Type B pancreatic cell (in vitro differentiated cells): Measurements from ENCODE around the gene DAPK2. TPM values are rescaled to one million over a fixed set of nuclear protein-coding genes. Genes with fewer than 3 reads are reported as not detected.
A peak's percentile ranks its signal among the peaks of the same experiment; 100 is the strongest.

ENCODE experiments used
- DNase-seq: peaks from one replicate; pipeline ENCODE4 v3.0.0; 2021; ENCODE audit warnings: mixed read lengths; ENCODE audit not compliant: unreplicated experiment; ENCODE audit errors: extremely low spot score
- H3K27ac Mint-ChIP-seq: 2 replicates; pipeline ENCODE4 v1.8.0; 2021; ENCODE audit warnings: mild to moderate bottlenecking, mixed read lengths
- H3K27me3 Mint-ChIP-seq: 2 replicates; pipeline ENCODE4 v1.8.0; 2021; ENCODE audit warnings: mixed read lengths
- H3K36me3 Mint-ChIP-seq: 2 replicates; pipeline ENCODE4 v1.8.0; 2021; ENCODE audit warnings: mixed read lengths
- H3K4me1 Mint-ChIP-seq: one replicate; pipeline ENCODE4 v1.8.0; 2021; ENCODE audit warnings: mixed read lengths; ENCODE audit not compliant: unreplicated experiment
- H3K4me3 Mint-ChIP-seq: 2 replicates; pipeline ENCODE4 v1.8.0; 2021; ENCODE audit warnings: mild to moderate bottlenecking, mixed read lengths
- H3K9me3 Mint-ChIP-seq: 2 replicates; pipeline ENCODE4 v1.8.0; 2021; ENCODE audit warnings: mixed read lengths
- total RNA-seq: library from RNA; stranded (reverse); gene quantifications from 2 replicates; pipeline ENCODE4 v1.2.1, GENCODE V29; 2021; ENCODE audit warnings: low replicate concordance
- TF ChIP-seq, protein P1 (sequence below): fragments of 200-600 bp; sonication (generic); conservative IDR thresholded peaks from 2 replicates; pipeline ENCODE4 v1.5.0; 2021; ENCODE audit warnings: antibody characterized with exemption, mild to moderate bottlenecking

The DAPK2 gene
- total RNA-seq, 1 donor from 2014 or later, result 5.0 TPM

- Mint-ChIP-seq H3K27ac (peak overlapping the region; percentile 72), H3K9me3 (no peaks in the 10 kb centered on the region), H3K4me1 (peaks cover 14% of the 10 kb centered on the region), H3K27me3 (no peaks in the 10 kb centered on the region), H3K4me3 (no peak overlapping the region), H3K36me3 (no peaks in the 10 kb centered on the region)
- TF ChIP-seq, protein P1, sequence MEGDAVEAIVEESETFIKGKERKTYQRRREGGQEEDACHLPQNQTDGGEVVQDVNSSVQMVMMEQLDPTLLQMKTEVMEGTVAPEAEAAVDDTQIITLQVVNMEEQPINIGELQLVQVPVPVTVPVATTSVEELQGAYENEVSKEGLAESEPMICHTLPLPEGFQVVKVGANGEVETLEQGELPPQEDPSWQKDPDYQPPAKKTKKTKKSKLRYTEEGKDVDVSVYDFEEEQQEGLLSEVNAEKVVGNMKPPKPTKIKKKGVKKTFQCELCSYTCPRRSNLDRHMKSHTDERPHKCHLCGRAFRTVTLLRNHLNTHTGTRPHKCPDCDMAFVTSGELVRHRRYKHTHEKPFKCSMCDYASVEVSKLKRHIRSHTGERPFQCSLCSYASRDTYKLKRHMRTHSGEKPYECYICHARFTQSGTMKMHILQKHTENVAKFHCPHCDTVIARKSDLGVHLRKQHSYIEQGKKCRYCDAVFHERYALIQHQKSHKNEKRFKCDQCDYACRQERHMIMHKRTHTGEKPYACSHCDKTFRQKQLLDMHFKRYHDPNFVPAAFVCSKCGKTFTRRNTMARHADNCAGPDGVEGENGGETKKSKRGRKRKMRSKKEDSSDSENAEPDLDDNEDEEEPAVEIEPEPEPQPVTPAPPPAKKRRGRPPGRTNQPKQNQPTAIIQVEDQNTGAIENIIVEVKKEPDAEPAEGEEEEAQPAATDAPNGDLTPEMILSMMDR, result no peak
- DNase-seq, result no peak
Observed at GRCh38 chr15:63986185-63986680, 60.1 kb downstream of the DAPK2 start.

DNA sequence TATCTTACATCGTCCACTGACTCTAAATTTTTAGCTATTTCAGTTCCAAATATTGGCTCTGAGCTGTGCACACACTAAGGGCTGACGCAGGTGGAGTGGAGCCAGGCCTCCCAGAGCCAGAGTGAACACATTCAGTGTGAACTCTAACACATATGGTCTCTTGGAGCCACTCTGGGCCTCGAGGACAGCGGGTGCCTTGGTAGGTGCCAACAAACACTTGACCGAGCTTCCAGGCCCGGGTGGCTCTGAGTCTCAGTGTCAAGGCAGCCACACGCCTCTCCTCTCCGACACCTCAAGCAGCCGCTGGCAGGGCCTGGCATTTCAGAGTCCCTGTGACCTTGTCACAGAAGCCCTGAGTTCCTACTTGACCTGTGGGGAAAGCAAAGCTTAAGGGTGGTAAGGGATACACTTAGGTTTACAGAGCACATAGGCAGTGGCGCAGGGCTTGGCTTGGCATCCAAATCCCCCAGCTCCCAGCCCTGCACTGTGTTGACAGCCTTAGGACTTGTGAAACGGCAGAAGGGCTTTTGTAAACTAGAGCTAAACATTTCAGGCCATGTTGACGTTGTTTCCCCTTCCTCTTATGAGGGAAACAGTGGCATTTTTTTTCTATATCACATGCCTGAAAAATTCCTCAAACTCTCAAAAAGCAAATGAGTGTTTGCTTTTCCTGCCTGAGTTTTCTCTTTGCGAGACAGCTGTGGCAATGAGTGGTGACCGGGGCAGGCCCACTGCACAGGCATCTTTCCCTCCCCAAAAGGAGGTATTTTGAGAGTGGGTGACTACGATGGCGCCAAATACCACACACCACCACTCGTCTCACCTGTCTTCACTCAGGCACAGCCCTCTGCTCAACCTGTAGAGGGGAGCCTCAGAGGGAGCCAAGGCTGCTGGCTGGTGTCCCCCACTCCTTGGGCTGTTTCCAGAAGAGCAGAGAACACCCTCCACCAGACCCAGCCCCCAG is 60.8 kb downstream of the DAPK2 start:
- DNase-seq, result no peak
- H3K27ac Mint-ChIP-seq, result no peak overlapping the region
- TF ChIP-seq, protein P1, result no peak
- H3K27me3 Mint-ChIP-seq, result no peaks in the 10 kb centered on the region
- peaks cover 13% of the 10 kb centered on the region for H3K4me1 Mint-ChIP-seq
- H3K36me3 Mint-ChIP-seq, result no peaks in the 10 kb centered on the region
- no peak overlapping the region for H3K4me3 Mint-ChIP-seq
- no peaks in the 10 kb centered on the region for H3K9me3 Mint-ChIP-seq

GRCh38 chr15:63984331-63984730 is 62.0 kb downstream of the DAPK2 start:
- peaks cover 14% of the 10 kb centered on the region for H3K4me1 Mint-ChIP-seq
- H3K4me3 Mint-ChIP-seq, result no peak overlapping the region
- DNase-seq, result no peak
- H3K27ac Mint-ChIP-seq, result no peak overlapping the region
- TF ChIP-seq, protein P1, result no peak
- H3K9me3 Mint-ChIP-seq, result no peaks in the 10 kb centered on the region
- no peaks in the 10 kb centered on the region for H3K36me3 Mint-ChIP-seq
- no peaks in the 10 kb centered on the region for H3K27me3 Mint-ChIP-seq

- no peak for DNase-seq
- Mint-ChIP-seq H3K4me1 (peaks cover 25% of the 10 kb centered on the region), H3K4me3 (no peak overlapping the region)
Observed at GRCh38 chr15:63983061-63983711, 63.1 kb downstream of the DAPK2 start.

DNA sequence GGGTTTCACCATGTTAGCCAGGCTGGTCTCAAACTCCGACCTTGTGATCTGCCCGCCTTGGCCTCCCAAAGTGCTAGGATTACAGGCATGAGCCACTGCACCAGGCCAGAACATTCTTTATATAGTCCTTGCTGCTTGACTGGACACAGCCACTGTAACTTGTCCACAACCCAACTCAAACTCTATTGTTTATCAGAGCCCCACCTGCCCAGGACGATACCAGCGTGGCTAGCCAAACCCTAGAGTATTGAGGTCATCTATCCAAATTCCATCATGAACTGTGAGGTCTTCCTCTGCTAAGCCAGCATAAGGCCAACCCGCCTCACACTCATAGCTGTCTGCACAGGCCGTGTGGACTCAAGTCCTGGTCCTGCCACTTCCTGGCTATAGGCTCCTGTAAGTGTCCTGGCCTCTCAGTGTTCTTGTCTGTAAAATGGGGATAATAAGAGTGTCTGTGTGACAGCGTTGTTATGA is 63.9 kb downstream of the DAPK2 start:
- Mint-ChIP-seq H3K27ac (no peak overlapping the region), H3K4me1 (peaks cover 33% of the 10 kb centered on the region), H3K27me3 (no peaks in the 10 kb centered on the region), H3K9me3 (no peaks in the 10 kb centered on the region), H3K4me3 (no peak overlapping the region), H3K36me3 (no peaks in the 10 kb centered on the region)
- TF ChIP-seq, protein P1, result no peak
- DNase-seq, result no peak

More at GRCh38 chr15:63983061-63983711, 63.1 kb downstream of the DAPK2 start:
- H3K36me3 Mint-ChIP-seq, result no peaks in the 10 kb centered on the region
- TF ChIP-seq, protein P1, result peak; percentile 40
- H3K27ac Mint-ChIP-seq, result peak overlapping the region; percentile 36
- no peaks in the 10 kb centered on the region for H3K27me3 Mint-ChIP-seq
- no peaks in the 10 kb centered on the region for H3K9me3 Mint-ChIP-seq
